GM19351 (cell line): ENCODE measurements around the gene ARHGAP35.

ENCODE experiments used
- ATAC-seq: cut with Tn5 transposase; IDR thresholded peaks from one replicate; pipeline ENCODE4 v1.9.1; 2021; ENCODE audit warnings: mild to moderate bottlenecking, moderate library complexity; ENCODE audit not compliant: unreplicated experiment

Gene ARHGAP35

GRCh38 chr19:46901701-46902401, 41.1 kb downstream of the ARHGAP35 start:
- ATAC-seq = no peak

GRCh38 chr19:46902402-46902766, 41.6 kb downstream of the ARHGAP35 start:
- ATAC-seq = no peak

GRCh38 chr19:46903458-46903857, 42.7 kb downstream of the ARHGAP35 start:
- no peak for ATAC-seq

GRCh38 chr19:46904114-46905060, 43.6 kb downstream of the ARHGAP35 start:
- no peak for ATAC-seq

- no peak for ATAC-seq
These were observed 45.4 kb downstream of the ARHGAP35 start for GRCh38 chr19:46906221-46906620.

- no peak for ATAC-seq
These were observed 47.1 kb downstream of the ARHGAP35 start for GRCh38 chr19:46907880-46908279.

- no peak for ATAC-seq
These were observed 48.6 kb downstream of the ARHGAP35 start for GRCh38 chr19:46909356-46909755.
